Calu3 (cell line): ENCODE results near the gene SLC1A5. TPM values are rescaled to one million over a fixed set of nuclear protein-coding genes. Genes with fewer than 3 reads are reported as not detected.
"Not testable (repeated sequence)": the region's sequence is repeated elsewhere in the genome, so short reads cannot be mapped to it uniquely, and the experiment has no call there.

ENCODE experiments used
- BruUV-seq: library from RNA; stranded (reverse); fragments of 400-500 nt; replicated peaks from 2 replicates; lab custom pipeline; 2021; lab: Mats Ljungman, UMichigan
- CTCF ChIA-PET: fragments of 300-600 bp; sonication (Branson Sonifier 250); formaldehyde crosslinking; loops from one replicate; lab custom pipeline; 2022; ENCODE audit warnings: antibody characterized with exemption; lab: Charles Lee
- DNase-seq: peaks from one replicate; pipeline ENCODE4 v3.0.0; 2022
- H3K27ac Mint-ChIP-seq: one replicate; pipeline ENCODE4 v1.8.0; 2022; ENCODE audit warnings: mixed read lengths; ENCODE audit not compliant: unreplicated experiment
- H3K27me3 Mint-ChIP-seq: one replicate; pipeline ENCODE4 v1.8.0; 2022; ENCODE audit warnings: mixed read lengths; ENCODE audit not compliant: unreplicated experiment
- H3K36me3 Mint-ChIP-seq: one replicate; pipeline ENCODE4 v1.8.0; 2022; ENCODE audit warnings: mild to moderate bottlenecking, moderate library complexity, mixed read lengths; ENCODE audit not compliant: insufficient read depth, unreplicated experiment
- H3K4me1 Mint-ChIP-seq: one replicate; pipeline ENCODE4 v1.8.0; 2022; ENCODE audit warnings: mild to moderate bottlenecking, low read depth, mixed read lengths; ENCODE audit not compliant: unreplicated experiment
- H3K4me3 Mint-ChIP-seq: one replicate; pipeline ENCODE4 v1.8.0; 2022; ENCODE audit warnings: mild to moderate bottlenecking, low read depth, moderate library complexity, mixed read lengths; ENCODE audit not compliant: unreplicated experiment
- H3K9me3 Mint-ChIP-seq: one replicate; pipeline ENCODE4 v1.8.0; 2022; ENCODE audit warnings: low read depth, mixed read lengths; ENCODE audit not compliant: unreplicated experiment
- CTCF ChIP-seq: fragments of 200-600 bp; IDR thresholded peaks from one replicate; pipeline ENCODE4 v1.8.0; 2022; ENCODE audit warnings: antibody characterized with exemption; ENCODE audit not compliant: unreplicated experiment
- intact Hi-C: fragments of 100-400 bp; cut with micrococcal nuclease; formaldehyde crosslinking; loops from one replicate; pipeline ENCODE4 v1.10.0; 2022; ENCODE audit not compliant: unreplicated experiment
- total RNA-seq: library from RNA; stranded (reverse); gene quantifications from 2 replicates; pipeline ENCODE4 v1.2.3, GENCODE V29; 2022

SLC1A5 gene
- total RNA-seq, 1 experiment from 2014 or later: 250 TPM

GRCh38 chr19:46823049-46823448 is 34.7 kb upstream of the SLC1A5 start:
- CTCF ChIA-PET: interaction anchor here (0.6 kb wide), 1 partner anchor 1984 kb away, joined by 4 read pairs; no protein-coding TSS in a partner anchor
- no peak overlapping the region for H3K27ac Mint-ChIP-seq
- no peak for TF ChIP-seq CTCF
- no peaks in the 10 kb centered on the region for H3K9me3 Mint-ChIP-seq
- intact Hi-C loops: no loop called here
- no peaks in the 10 kb centered on the region for H3K36me3 Mint-ChIP-seq
- no peak for DNase-seq
- no peaks in the 10 kb centered on the region for H3K27me3 Mint-ChIP-seq
- H3K4me1 Mint-ChIP-seq: no peaks in the 10 kb centered on the region
- BruUV-seq: no TSS peak
- H3K4me3 Mint-ChIP-seq: no peak overlapping the region

- H3K36me3 Mint-ChIP-seq, H3K27ac Mint-ChIP-seq, H3K4me1 Mint-ChIP-seq, CTCF ChIA-PET, DNase-seq, BruUV-seq, H3K27me3 Mint-ChIP-seq, H3K9me3 Mint-ChIP-seq, intact Hi-C loops, H3K4me3 Mint-ChIP-seq: not testable (repeated sequence)
Observed at GRCh38 chr19:46822410-46822787, 34.0 kb upstream of the SLC1A5 start.

GRCh38 chr19:46821512-46822409 is 33.4 kb upstream of the SLC1A5 start:
- CTCF ChIA-PET: no interaction called here
- H3K4me3 Mint-ChIP-seq: no peak overlapping the region
- no TSS peak for BruUV-seq
- H3K27ac Mint-ChIP-seq: no peak overlapping the region
- H3K27me3 Mint-ChIP-seq: no peaks in the 10 kb centered on the region
- DNase-seq: no peak
- no peaks in the 10 kb centered on the region for H3K36me3 Mint-ChIP-seq
- no peaks in the 10 kb centered on the region for H3K9me3 Mint-ChIP-seq
- no peaks in the 10 kb centered on the region for H3K4me1 Mint-ChIP-seq
- intact Hi-C loops: no loop called here
- TF ChIP-seq CTCF: no peak

GRCh38 chr19:46818812-46819211 is 30.4 kb upstream of the SLC1A5 start:
- H3K27me3 Mint-ChIP-seq: peaks cover 6% of the 10 kb centered on the region
- no peak overlapping the region for H3K27ac Mint-ChIP-seq
- no peak overlapping the region for H3K4me3 Mint-ChIP-seq
- TF ChIP-seq CTCF: no peak
- H3K36me3 Mint-ChIP-seq: no peaks in the 10 kb centered on the region
- no peaks in the 10 kb centered on the region for H3K9me3 Mint-ChIP-seq
- CTCF ChIA-PET: no interaction called here
- no peak for DNase-seq
- intact Hi-C loops: no loop called here
- peaks cover 4% of the 10 kb centered on the region for H3K4me1 Mint-ChIP-seq
- no TSS peak for BruUV-seq
